ENCODE results near the gene RGS6.

RGS6 gene

GRCh38 chr14:72560889-72561493 lies 628.8 kb downstream of the RGS6 start:
- DNase-seq = no peak

- no peak for DNase-seq
Observed at GRCh38 chr14:72562300-72562699, 630.1 kb downstream of the RGS6 start.

- no peak for DNase-seq
Observed at GRCh38 chr14:72563676-72564075, 631.4 kb downstream of the RGS6 start.

- DNase-seq = no peak
Observed at GRCh38 chr14:72565149-72565559, 632.9 kb downstream of the RGS6 start.

GRCh38 chr14:72565917-72566316 lies 633.7 kb downstream of the RGS6 start:
- DNase-seq = no peak

- no peak for DNase-seq
Observed at GRCh38 chr14:72567226-72567625, 635.0 kb downstream of the RGS6 start.

- no peak for DNase-seq
Observed at GRCh38 chr14:72568296-72568992, 636.2 kb downstream of the RGS6 start.

- no peak for DNase-seq
Observed at GRCh38 chr14:72573725-72574417, 641.6 kb downstream of the RGS6 start.

- no peak for DNase-seq
Observed at GRCh38 chr14:72574715-72575114, 642.5 kb downstream of the RGS6 start.

GRCh38 chr14:72576258-72576657 lies 644.0 kb downstream of the RGS6 start:
- DNase-seq = no peak

- DNase-seq = no peak
Observed at GRCh38 chr14:72577521-72577920, 645.3 kb downstream of the RGS6 start.

- no peak for DNase-seq
Observed at GRCh38 chr14:72578514-72578913, 646.3 kb downstream of the RGS6 start.

- no peak for DNase-seq
Observed at GRCh38 chr14:72582582-72582981, 650.4 kb downstream of the RGS6 start.

GRCh38 chr14:72583316-72584272 lies 651.4 kb downstream of the RGS6 start:
- no peak for DNase-seq

- DNase-seq = no peak
Observed at GRCh38 chr14:72588521-72588920, 656.3 kb downstream of the RGS6 start.

- DNase-seq = no peak
Observed at GRCh38 chr14:72589652-72590051, 657.4 kb downstream of the RGS6 start.

- DNase-seq = no peak
Observed at GRCh38 chr14:72590577-72590976, 658.3 kb downstream of the RGS6 start.

GRCh38 chr14:72591391-72591790 lies 659.2 kb downstream of the RGS6 start:
- DNase-seq = no peak

- DNase-seq = no peak
Observed at GRCh38 chr14:72594099-72594901, 662.1 kb downstream of the RGS6 start.

GRCh38 chr14:72595152-72595862 lies 663.1 kb downstream of the RGS6 start:
- DNase-seq = no peak
